ENCODE measurements around the gene SECISBP2.

Gene SECISBP2

DNA sequence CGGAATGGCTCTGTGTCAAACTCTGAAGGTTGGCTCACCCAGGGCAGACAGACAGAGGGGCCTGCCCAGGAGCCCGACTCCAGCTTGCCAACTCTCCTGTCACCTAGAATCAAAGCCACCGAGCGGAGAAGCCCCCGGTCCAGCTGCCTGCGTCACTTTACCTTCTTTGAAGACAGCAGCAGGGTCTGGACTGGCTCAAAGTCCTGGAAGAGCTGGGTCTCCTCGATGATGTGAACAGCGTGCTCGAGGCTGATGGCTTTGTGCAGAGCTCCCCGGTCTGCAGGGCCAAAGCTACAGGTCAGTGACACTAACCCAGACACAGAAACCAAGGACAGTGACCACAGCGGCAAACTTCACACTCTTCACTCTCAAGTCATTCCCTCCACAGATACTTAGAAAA, 67.9 kb downstream of the SECISBP2 start:
- no peak for DNase-seq

- DNase-seq, result no peak
Measured at GRCh38 chr9:89386797-89387196, 68.5 kb downstream of the SECISBP2 start.

DNA sequence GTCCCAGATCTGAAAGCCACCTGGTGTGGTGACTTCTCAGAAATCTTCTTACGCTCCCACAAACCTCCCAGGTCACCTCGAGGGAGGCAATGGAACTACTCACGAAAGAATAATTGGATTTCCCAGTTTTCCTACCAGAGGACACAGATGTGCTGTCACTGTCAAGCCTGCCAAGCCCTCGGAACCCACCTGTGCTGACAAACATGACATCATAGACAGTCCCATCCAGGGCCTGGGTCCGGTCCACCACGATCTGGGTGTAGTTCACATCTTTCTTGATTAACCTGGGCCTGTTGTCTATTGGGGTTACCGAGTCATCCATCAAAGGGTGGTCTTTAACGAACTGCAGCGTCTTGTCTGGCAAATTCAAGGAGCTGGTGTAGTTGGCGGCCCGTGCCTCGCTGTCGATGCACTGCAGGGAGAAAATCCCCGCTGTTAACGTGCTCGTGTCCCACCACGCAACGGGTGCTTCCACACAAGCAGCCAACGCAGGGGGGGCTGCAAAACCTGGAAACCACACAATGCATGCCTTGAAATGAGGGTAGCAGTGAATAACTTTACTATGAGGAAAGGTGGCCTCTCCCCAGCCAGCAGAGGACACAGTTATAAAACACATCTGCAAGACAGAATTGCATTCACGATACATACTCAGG, 69.0 kb downstream of the SECISBP2 start:
- DNase-seq, result no peak

DNA sequence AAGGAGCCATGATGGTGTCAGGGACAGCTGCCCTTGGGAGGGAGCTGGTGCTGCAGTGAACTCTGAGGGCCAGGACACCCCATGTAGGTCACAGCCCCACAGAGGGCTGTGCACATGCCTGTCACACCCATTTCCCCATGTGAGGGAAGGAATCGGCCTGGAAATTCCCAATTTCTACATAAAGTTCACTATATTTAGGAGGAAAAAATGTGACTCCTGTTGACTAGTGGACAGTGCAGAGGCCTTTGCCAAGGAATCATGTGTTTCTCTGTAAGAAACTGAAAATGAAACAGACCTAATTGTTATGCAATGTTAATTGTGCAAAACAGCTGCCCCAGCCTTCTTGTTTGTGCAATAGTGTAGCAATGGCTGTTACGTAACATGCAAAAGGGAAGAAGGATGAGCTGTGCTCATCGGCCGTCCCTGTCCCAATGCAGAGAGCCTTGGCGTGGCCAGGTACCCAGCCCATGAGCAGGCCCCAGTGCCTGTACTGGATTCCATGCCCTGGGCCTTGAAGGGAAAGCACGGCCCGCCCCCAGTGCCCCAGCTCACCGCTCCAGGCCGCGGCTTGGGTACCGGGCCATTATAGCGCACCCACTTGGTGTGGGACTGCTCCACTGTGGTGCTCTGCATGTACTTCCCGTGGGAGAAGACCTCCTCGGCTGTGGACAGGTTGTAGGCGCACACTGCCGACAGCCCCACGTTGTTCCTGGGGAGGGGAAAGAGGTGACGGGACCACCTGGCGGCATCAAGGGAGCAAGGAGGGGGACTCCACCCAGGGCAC, 70.0 kb downstream of the SECISBP2 start:
- no peak for DNase-seq

DNA sequence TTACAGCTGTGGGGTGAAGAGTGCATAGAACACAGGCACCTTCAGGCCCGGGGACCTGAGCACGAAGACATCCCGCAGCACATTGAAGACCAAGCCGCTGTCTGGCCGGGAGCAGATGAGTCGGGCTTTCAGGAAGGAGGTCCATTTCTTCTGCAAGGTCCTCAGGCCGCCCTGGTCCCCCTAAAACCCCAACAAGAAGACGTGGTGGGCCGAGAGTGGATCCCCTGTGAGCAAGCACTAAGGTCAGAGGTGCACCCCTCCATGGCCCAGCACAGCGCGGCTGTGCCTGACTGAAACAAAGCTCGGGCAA, 70.5 kb downstream of the SECISBP2 start:
- no peak for DNase-seq

GRCh38 chr9:89390068-89390555, 71.8 kb downstream of the SECISBP2 start:
- DNase-seq, result no peak

DNA sequence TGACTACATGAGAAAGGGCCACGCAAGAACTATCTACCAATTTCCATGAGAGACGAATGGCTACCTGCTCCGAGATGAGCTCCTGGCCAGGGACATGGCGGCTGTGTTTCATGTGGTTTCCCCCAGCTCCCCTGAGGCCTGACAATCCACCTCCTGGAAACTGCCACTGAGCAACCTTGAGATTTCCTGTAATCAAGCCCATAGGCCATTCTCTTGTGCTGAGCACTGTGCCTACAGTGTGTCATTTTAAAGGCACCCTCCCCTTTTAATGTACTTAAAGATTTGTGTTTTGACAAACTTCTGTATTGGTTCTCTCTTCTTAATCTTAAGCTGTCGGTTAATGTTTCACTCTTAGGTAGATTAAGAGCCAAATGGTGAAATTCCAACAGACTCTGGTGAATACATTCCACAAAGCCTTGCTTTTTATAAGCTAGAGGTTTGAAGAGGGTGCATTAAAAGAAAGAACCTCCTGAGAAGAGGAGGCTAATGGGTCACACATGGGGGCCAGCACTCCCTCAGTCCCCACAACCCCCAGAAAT, 72.3 kb downstream of the SECISBP2 start:
- DNase-seq, result no peak

GRCh38 chr9:89391585-89391984, 73.3 kb downstream of the SECISBP2 start:
- DNase-seq, result no peak

DNA sequence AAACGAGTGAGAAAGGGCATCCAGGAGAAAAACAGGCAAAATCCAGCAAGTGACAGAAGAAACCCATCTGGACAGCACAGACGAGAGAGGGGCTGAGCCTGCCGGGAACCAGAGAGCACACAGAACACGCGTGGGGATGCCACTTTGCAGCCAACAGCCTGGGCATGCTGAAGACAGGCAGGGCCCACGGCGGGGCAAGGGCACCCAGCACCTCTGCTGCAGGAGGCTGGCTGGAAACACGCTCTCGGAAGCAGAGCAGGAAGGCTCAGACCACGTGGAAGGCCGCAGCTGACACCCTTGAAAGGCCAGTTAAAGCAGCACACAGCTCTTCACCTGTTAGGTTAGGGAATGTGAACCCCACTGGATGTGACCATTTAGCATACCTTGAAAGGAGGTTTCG, 76.1 kb downstream of the SECISBP2 start:
- no peak for DNase-seq

DNA sequence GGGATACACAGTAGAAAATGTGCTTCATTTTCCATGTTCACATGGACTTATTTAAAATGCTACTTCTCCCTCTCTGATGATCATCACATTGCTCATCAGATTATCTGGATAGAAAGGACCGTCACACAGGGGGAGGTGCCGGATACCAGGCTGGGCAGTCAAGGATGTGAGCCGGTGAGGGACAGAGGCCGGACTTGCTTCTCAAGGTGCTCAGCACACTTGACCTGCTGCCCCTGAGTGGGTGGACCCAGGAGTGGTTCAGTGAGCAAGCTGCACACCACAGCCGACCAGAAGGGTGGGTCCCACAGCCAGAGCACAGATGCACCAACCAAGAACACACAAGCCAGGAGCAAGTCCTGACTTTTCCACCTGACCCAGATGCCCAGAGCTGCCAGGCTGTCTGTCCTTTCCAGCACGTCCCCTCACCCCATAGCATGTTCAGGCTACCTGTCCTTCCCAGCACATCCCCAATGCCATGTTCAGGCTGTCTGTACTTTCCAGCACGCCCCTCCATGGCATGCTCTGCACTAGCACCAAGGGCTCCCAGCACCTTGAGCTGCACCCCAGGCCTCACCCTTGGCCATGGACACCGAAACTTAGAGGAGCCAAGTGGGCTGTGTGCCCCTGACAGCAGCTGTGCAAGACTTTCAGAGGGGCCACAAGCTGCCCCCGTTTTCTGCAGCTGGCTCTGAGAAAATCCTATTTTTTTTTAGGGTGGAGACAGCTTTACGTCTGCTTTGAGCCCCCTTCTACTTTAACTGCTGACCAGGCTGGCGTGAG, 77.8 kb downstream of the SECISBP2 start:
- DNase-seq, result no peak

GRCh38 chr9:89397471-89397870, 79.2 kb downstream of the SECISBP2 start:
- DNase-seq, result no peak

GRCh38 chr9:89398621-89399020, 80.3 kb downstream of the SECISBP2 start:
- no peak for DNase-seq

DNA sequence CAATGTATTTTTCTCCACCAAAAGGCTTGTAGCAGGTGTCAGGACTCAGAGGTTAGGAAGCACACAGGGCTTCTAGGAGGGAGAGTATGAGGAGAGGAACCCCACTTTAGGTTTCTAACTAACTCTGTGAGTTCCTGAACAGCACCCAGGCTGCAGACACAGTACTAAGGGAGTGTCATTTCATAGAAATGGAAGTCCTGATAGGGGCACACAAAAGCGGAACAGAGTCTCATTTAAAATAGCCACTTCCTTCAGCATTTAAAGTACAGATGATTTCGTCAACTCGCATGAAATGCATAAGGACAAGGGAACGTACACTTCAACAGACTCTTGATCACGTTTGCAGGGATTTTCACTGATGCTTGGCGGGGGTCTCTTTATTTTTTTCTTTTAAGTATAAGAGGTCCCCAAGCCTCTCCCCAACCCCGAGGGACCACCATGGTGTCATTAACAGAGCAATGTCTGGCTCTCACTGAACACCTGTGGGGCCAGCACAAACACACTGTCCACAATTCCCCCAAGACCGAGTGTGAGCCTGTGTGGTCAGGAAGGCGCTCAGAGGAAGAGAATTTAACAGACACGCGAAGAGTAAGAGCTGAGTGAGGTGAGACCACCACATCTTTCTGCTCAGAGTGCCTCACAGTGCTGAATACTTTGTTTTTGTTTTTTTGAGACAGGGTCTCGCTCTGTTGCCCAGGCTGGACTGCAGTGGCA, 82.3 kb downstream of the SECISBP2 start:
- DNase-seq, result no peak

GRCh38 chr9:89402695-89403427, 84.6 kb downstream of the SECISBP2 start:
- DNase-seq, result no peak

DNA sequence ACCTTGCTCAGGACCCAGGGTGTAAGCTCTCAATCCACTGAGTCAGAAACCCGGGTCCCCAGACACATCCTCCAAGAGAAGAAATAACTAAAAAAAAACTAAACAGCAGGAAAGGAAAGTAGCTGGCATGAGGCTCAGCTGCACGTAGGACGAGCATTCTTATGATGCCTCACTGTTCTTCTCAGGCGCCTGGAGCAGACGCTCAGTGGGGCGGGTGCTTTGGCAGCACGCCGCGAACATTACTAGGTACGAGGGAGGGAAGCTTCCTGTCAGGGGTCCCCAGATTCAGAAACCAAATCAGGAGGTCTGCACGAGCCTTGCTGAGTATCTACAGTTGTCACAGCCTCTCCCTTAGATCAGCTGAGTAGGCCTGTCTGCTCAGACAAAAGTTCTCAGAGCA, 85.8 kb downstream of the SECISBP2 start:
- no peak for DNase-seq

DNA sequence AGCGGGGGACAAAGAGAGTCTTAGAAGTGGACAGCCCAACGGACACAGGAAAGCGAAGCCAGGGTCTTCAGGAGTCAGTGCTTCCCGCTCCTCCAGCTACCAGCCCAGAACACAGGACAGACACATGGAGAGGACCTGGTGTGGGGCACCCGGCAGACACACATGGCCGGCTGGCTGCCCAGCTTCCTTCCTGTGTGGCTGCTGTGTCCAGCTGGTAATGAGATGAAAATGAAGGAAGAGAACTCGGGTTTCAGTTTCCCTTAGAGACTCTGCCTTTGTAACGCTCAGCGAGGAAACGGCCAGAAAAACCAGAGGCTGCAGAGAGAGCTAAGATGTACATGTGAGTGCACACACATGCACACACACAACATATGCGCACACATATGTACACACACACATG, 87.5 kb downstream of the SECISBP2 start:
- DNase-seq, result no peak

DNA sequence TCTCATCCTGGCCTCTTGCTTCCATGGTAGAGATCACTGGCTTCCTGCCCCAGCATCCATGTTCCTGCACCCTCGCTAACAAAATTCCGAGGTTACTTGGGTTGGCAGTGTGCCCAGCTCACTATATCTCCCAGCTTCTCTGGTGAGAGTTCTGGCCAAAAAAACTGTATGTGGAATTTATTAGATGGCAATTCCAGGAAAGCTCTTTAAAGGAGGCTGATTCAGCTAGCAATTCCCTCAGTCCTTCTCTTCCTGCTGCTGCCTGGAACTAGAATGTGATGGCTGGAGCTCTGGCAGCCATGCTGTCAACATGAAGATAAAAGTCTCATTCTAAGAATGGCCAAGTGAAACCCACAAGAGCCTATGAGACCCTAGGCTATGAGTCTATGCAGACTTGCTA, 88.8 kb downstream of the SECISBP2 start:
- no peak for DNase-seq

DNA sequence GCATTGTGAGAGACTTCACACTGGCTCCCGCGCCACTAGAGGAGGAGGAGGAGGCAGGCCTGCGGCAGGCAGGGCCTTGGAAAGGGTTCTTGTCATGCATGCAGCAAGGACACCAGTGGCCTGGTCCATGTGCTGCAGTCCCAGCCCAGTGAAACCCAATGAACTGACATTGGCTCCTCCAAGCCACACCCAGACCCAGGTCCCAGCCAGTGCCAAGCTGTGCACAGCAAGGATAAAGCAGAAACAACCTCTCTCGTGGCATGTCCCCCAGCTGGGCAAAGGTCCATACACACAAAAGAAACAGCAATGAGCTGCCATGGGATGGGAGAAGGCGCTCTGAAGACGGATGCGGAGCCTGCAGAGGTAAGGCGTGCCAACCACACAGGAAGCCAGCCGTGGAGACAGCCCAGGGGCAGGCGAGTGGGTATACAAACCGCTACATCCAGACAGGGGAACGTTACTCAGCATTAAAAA, 90.4 kb downstream of the SECISBP2 start:
- no peak for DNase-seq
